IPS-18a (cell line): Measurements from ENCODE around the gene PURB.
"Not testable (repeated sequence)": the region's sequence is repeated elsewhere in the genome, so short reads cannot be mapped to it uniquely, and the experiment has no call there.

Source experiments
- H3K27ac ChIP-seq: one replicate; pipeline ENCODE4 v1.5.1; 2013; ENCODE audit warnings: low read length
- H3K27me3 ChIP-seq: one replicate; pipeline ENCODE4 v1.6.1; 2013; ENCODE audit warnings: mild to moderate bottlenecking, low read length; ENCODE audit not compliant: control insufficient read depth, insufficient read depth
- H3K36me3 ChIP-seq: one replicate; pipeline ENCODE4 v1.6.1; 2013; ENCODE audit warnings: low read depth, low read length; ENCODE audit not compliant: control insufficient read depth
- H3K4me1 ChIP-seq: one replicate; pipeline ENCODE4 v1.6.1; 2013; ENCODE audit warnings: low read depth, low read length; ENCODE audit not compliant: control insufficient read depth
- H3K4me3 ChIP-seq: one replicate; pipeline ENCODE4 v1.5.1; 2013; ENCODE audit warnings: low read length
- H3K9ac ChIP-seq: one replicate; pipeline ENCODE4 v1.6.1; 2013; ENCODE audit warnings: mild to moderate bottlenecking, low read length, moderate library complexity
- H3K9me3 ChIP-seq: one replicate; pipeline ENCODE4 v1.6.1; 2013; ENCODE audit warnings: low read depth, low read length; ENCODE audit not compliant: control insufficient read depth

The PURB gene

DNA sequence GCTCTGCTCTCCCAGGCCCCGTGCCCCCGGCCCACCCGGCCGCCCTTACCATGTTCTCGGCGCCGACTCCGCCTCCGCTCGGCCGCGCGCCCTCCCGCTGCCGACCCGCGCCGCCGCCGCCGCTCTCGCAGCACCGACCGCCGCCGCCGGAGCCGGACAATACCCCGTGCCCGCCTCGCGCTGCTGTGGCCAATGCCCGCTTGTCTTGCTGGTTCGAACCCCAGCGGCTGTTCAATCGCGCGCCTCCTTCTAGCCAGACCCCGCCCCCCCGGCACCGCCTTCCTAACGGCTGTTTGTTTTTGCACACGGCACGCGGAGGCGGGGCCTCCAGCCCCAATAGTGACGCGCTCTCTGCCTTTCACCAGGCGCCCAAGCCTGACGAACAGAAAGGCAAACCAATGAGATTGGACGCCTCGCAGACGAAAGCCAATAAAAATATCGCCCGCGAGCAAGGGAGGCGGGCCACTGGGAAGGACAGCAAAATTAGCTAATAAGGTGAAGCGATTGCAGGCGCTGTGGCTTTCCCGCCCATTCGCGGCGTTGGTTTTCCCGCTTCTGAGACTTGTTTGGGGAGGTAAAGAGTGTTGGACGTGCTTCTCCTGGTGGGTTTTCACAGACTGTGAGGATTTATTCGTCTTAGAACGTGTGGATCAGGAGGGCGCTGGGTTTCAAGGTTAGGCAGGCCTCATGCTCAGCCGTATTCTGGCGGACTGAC, 37.3 kb downstream of the PURB start, which contains the start of gene H2AZ2:
Gene H2AZ2 (minus strand): TSS at position 168 of the 715 bp plus-strand sequence. CDS start 116 bp downstream, at position 52.
- Histone ChIP-seq H3K9me3 (no peaks in the 10 kb centered on the region), H3K36me3 (no peaks in the 10 kb centered on the region), H3K27ac (peak within 1 kb of the TSS; percentile 96), H3K27me3 (no peaks in the 10 kb centered on the region), H3K9ac (peak within 1 kb of the TSS; percentile 94), H3K4me3 (peak within 1 kb of the TSS; percentile 97), H3K4me1 (no peaks in the 10 kb centered on the region)

DNA sequence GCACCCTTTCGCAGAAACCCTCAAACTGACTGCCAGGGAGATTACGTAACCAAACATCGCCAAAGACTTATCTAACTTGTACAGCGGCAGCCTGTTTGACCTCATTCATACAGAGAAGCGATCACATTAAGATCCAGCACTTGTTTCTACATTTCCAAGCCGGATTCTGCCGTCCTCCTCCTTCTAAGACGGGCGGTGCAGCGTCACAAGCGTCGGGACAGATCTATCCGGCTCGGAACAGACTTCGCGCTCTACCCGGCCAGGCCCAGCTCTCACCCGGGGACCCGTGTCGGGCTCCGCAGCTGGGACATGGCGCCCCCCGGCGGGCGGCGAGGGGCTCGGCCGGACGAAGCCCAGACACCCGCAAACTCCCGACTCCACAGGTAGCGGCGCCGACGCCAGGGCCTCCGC, 37.8 kb downstream of the PURB start:
- Histone ChIP-seq H3K36me3 (peaks cover 1% of the 10 kb centered on the region), H3K4me3 (peak overlapping the region; percentile 97), H3K9me3 (no peaks in the 10 kb centered on the region), H3K27me3 (no peaks in the 10 kb centered on the region), H3K4me1 (no peaks in the 10 kb centered on the region), H3K9ac (peak overlapping the region; percentile 90), H3K27ac (peak overlapping the region; percentile 58)

DNA sequence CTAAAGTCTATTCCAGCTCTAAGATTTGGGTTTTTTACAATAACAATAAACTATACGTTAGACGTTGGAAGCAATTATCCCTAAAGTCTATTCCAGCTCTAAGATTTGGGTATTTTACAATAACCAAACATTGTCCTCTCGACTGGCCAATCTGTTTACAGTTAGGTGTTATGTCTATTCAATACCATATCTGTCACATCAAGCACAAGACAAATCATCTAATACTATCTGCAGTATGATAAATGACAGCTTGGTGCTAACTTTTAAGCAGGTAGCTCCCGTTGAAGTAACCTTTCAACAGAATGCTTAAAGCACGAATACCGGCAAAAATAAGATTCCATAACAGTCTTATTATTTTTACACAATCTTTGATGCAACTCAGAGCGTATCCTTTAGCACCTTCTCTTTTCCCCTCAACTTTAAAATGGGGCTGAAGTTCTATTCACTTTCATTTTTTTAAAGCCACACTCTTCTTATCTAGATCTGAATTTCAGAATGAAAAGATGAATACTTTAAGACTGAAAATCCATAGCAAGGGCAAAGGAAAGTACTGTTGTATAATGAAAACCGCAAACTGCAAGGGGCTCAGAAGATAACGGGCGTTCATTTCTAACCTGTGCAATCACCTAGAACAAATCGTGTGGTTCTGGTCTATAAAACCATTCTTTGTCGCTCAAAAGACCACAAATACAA, 38.4 kb downstream of the PURB start:
- H3K9ac ChIP-seq = peak overlapping the region; percentile 90
- H3K27ac ChIP-seq = peak overlapping the region; percentile 58
- peak overlapping the region; percentile 97 for H3K4me3 ChIP-seq

DNA sequence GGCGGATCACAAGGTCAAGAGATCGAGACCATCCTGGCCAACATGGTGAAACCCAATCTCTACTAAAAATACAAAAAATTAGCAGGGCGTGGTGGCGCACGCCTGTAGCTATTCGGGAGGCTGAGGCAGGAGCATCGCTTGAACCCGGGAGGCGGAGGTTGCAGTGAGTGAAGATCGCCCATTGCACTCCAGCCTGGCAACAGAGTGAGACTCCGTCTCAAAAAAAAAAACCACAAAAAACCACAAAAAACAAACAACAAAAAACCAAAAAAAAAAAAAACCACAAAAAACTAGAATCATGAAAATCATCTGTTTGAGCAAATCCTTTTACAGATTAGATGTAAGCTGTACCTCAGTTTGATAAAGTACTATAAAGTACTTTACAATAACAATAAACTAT, 38.9 kb downstream of the PURB start:
- not testable (repeated sequence) for H3K4me1 ChIP-seq, H3K9me3 ChIP-seq, H3K9ac ChIP-seq, H3K27ac ChIP-seq, H3K27me3 ChIP-seq
- Histone ChIP-seq H3K36me3 (peaks cover 11% of the 10 kb centered on the region), H3K4me3 (peak overlapping the region; percentile 97)

More for the DNA sequence above, 38.4 kb downstream of the PURB start:
- no peaks in the 10 kb centered on the region for H3K9me3 ChIP-seq
- H3K4me1 ChIP-seq = no peaks in the 10 kb centered on the region
- H3K36me3 ChIP-seq = peaks cover 7% of the 10 kb centered on the region
- no peaks in the 10 kb centered on the region for H3K27me3 ChIP-seq

DNA sequence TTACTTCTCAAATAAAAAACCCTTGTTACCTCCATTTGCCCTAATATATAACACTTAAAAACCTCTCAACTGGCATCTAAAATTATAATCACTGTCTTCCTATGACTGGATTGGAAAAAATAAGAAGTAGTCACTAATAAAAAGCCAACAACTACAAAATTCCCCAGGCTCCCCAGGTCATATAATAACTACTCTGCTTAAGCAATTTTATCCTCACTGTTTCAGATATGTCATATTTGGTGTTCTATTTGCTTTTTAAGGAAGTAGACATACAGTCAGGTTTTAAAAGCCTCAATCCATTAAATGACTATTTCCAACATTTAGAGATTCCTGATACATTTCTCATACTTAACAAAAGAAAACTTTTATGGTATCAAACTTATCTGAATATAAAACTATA, 39.9 kb downstream of the PURB start:
- H3K27me3 ChIP-seq = no peaks in the 10 kb centered on the region
- H3K9ac ChIP-seq = no peak overlapping the region
- H3K9me3 ChIP-seq = no peaks in the 10 kb centered on the region
- peaks cover 20% of the 10 kb centered on the region for H3K36me3 ChIP-seq
- no peak overlapping the region for H3K27ac ChIP-seq
- H3K4me3 ChIP-seq = no peak overlapping the region
- no peaks in the 10 kb centered on the region for H3K4me1 ChIP-seq

DNA sequence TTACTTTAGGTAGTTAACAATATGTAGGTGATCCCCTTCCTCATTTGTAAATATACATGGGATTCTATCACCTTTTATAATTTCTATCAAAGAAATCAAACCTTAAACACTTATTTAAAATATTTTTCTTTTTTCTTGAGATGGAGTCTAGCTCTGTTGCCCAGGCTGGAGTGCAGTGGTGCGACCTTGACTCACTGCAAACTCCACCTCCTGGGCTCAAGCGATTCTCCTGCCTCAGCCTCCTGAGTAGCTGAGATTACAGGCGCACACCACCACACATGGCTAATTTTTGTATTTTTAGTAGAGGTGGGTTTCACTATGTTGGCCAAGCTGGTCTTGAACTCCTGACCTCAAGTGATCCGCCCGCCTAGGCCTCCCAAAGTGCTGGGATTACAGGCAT, 41.9 kb downstream of the PURB start:
- H3K9ac ChIP-seq, H3K27me3 ChIP-seq, H3K27ac ChIP-seq, H3K9me3 ChIP-seq, H3K4me3 ChIP-seq, H3K4me1 ChIP-seq: not testable (repeated sequence)
- H3K36me3 ChIP-seq = peaks cover 31% of the 10 kb centered on the region

DNA sequence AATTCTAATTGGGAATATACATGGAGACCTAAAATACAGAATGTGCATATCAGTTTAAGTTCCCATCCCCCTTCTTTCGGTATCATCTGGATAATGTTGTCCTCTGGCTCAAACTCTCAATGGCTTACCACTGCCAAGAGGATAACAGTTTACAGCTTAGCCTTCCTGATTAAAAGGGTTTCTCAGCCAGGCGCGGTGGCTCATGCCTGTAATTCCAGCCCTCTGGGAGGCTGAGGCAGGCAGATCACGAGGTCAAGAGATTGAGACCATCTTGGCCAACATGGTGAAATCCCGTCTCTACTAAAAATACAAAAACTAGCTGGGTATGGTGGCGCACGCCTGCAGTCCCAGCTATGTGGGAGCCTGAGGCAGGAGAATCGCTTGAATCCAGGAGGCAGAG, 42.7 kb downstream of the PURB start:
- H3K4me3 ChIP-seq, H3K9ac ChIP-seq, H3K27me3 ChIP-seq, H3K9me3 ChIP-seq, H3K27ac ChIP-seq, H3K4me1 ChIP-seq: not testable (repeated sequence)
- H3K36me3 ChIP-seq = peaks cover 33% of the 10 kb centered on the region

DNA sequence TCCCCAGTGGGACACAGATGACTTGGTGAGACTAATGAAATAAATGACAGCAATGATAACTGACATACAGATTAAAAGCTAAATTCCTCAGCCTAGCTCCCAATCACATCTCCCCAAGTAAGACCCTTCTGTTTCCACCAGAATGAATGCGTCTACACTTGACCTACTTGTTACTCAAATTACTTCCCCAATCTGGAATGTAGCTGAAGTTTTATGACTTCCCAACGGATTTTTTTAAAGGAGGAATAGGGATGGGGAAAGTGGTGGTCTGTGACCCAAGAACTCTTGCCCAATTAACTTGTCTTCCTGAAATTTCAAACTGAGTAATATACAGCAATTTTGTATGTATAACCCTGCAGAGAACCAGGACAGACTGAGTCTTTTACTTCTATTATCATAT, 46.6 kb downstream of the PURB start:
- H3K27me3 ChIP-seq = no peaks in the 10 kb centered on the region
- no peak overlapping the region for H3K4me3 ChIP-seq
- H3K9ac ChIP-seq = no peak overlapping the region
- no peaks in the 10 kb centered on the region for H3K9me3 ChIP-seq
- no peak overlapping the region for H3K27ac ChIP-seq
- no peaks in the 10 kb centered on the region for H3K4me1 ChIP-seq
- H3K36me3 ChIP-seq = peaks cover 52% of the 10 kb centered on the region

DNA sequence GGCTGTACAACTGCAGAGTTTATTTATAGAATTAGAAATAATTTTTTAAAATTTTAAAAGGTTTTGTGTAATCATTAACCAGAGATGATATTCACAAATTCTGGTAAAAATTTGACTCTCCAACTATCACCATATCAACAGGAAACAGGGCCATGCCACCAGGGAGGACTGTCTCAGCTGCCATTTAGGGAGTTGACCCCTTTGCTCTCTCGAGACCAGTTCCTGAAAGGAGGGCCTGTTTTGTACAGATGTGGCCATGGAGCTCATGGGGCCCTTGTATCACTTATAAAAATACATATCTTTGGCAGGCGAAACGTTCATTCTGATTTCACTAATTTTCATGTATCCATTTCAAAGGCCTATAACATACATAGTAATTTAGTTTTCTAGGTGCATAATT, 57.8 kb downstream of the PURB start:
- Histone ChIP-seq H3K27ac (no peak overlapping the region), H3K4me1 (no peaks in the 10 kb centered on the region), H3K27me3 (no peaks in the 10 kb centered on the region), H3K36me3 (peaks cover 49% of the 10 kb centered on the region), H3K4me3 (no peak overlapping the region), H3K9ac (no peak overlapping the region), H3K9me3 (no peaks in the 10 kb centered on the region)
